Stomach (tissue), 9 donors: ENCODE results near the gene ZC3H12D. TPM values are rescaled to one million over a fixed set of nuclear protein-coding genes. Genes with fewer than 3 reads are reported as not detected.

ENCODE experiments used
- DNase-seq, 2 donors: peaks; one replicate each; pipeline versions ENCODE4 v3.0.0 to v3.0.0-alpha.2; 2013 to 2019
- H3K27ac ChIP-seq, 5 donors: fragments of 200-600 bp in 4 of 5; sonication (generic) in 4 of 5; one replicate each; pipeline ENCODE4 v1.5.1; 2013 to 2019; ENCODE audit warnings: mild to moderate bottlenecking in 1 of 5, moderate library complexity in 1 of 5
- H3K27me3 ChIP-seq, 3 donors: fragments of 200-600 bp; sonication (generic); one replicate each; pipeline ENCODE4 v1.5.1; 2017 to 2019; ENCODE audit warnings: mixed run types in 1 of 3
- H3K36me3 ChIP-seq, 4 donors: fragments of 200-600 bp; sonication (generic); 1 replicate in 3 of 4; 2 replicates in 1 of 4; pipeline ENCODE4 v1.5.1; 2016 to 2019
- H3K4me1 ChIP-seq, 4 donors: fragments of 200-600 bp; sonication (generic); one replicate each; pipeline ENCODE4 v1.5.1; 2016 to 2019
- H3K4me3 ChIP-seq, 4 donors: fragments of 200-600 bp; sonication (generic) in 3 of 4; one replicate each; pipeline ENCODE4 v1.5.1; 2016 to 2019; ENCODE audit warnings: mild to moderate bottlenecking in 1 of 4
- H3K9me3 ChIP-seq, 4 donors: fragments of 200-600 bp; sonication (generic); one replicate each; pipeline ENCODE4 v1.5.1; 2016 to 2019
- CTCF ChIP-seq, 7 experiments: fragments of 450-650 bp in 4 of 7; fragments of 200-600 bp in 3 of 7; sonication (generic) in 3 of 7; IDR thresholded peaks; one replicate each; pipeline ENCODE4 v1.5.1; 2016 to 2019; ENCODE audit warnings: antibody characterized with exemption in 7 of 7, control low read depth in 2 of 7, mild to moderate bottlenecking in 1 of 7
- EP300 ChIP-seq: sonication (generic); formaldehyde crosslinking; IDR thresholded peaks from one replicate; pipeline ENCODE4 v1.6.1; 2017; ENCODE audit warnings: antibody characterized with exemption
- POLR2A ChIP-seq, 4 donors: fragments of 450-650 bp; IDR thresholded peaks; one replicate each; pipeline ENCODE4 v1.6.1; 2016; ENCODE audit warnings: antibody characterized with exemption in 4 of 4, control low read depth in 2 of 4, mild to moderate bottlenecking in 1 of 4, moderate library complexity in 1 of 4
- POLR2AphosphoS5 ChIP-seq, 3 donors: sonication (generic); formaldehyde crosslinking; IDR thresholded peaks; one replicate each; pipeline ENCODE4 v1.6.1; 2016; ENCODE audit warnings: antibody characterized with exemption in 3 of 3
- WGBS, 5 donors: extraction: QIAGEN DNeasy Blood & Tissue Kit in 3 of 5; methylation state at CpG; one replicate each; pipeline versions ENCODE4 v1.1.5 to v1.1.7; 2013 to 2018; 5-methylcytosine and 5-hydroxymethylcytosine counted together
- intact Hi-C: fragments of 100-400 bp; cut with DNase I; formaldehyde crosslinking; loops from one replicate; pipeline ENCODE4 v1.15.1; 2023; ENCODE audit warnings: low total_unique reads
- polyA plus RNA-seq, 3 donors: library from polyadenylated mRNA; stranded (reverse); fragments of 200-250 nt; gene quantifications; one replicate each; pipeline ENCODE4 v1.2.3, GENCODE V29; 2013
- total RNA-seq, 5 donors: library from RNA; depleted of rRNA; stranded (reverse); fragments of >200 nt; gene quantifications; one replicate each; pipeline versions ENCODE4 v1.1.0 to v1.2.3, GENCODE V29; 2014 to 2016
- donor health status: healthy with polysubstance abuse.
- donor health status: Bipolar disorder and iron deficiency.
- donor health status: healthy.

ZC3H12D gene
- total and polyA plus RNA-seq, 8 donors: 0.31 to 2.2 (median 0.85) TPM; not detected in 3

GRCh38 chr6:149414009-149414408 lies 70.8 kb downstream of the ZC3H12D start:
- no peak for DNase-seq
- WGBS, 5 donors: 70 to 99% (median 83%) methylated on average over 4 of the region's 4 CpGs
- Histone ChIP-seq H3K27ac (no peak overlapping the region), H3K27me3 (no peaks in the 10 kb centered on the region), H3K9me3 (no peaks in the 10 kb centered on the region), H3K36me3 (peaks cover 7 to 22% (median 21%) of the 10 kb centered on the region in 4 donors), H3K4me3 (no peak overlapping the region), H3K4me1 (no peaks in the 10 kb centered on the region)
- intact Hi-C loops: no loop called here
- TF ChIP-seq POLR2A (IDR thresholded peaks at IDR 0.05): no peak
- no peak for TF ChIP-seq EP300

- Histone ChIP-seq H3K4me3 (no peak overlapping the region), H3K9me3 (no peaks in the 10 kb centered on the region), H3K4me1 (no peaks in the 10 kb centered on the region), H3K27ac (no peak overlapping the region), H3K36me3 (peaks cover 7 to 35% (median 32%) of the 10 kb centered on the region in 4 donors), H3K27me3 (no peaks in the 10 kb centered on the region)
- intact Hi-C loops: no loop called here
- TF ChIP-seq EP300 (no peak), POLR2AphosphoS5 (IDR thresholded peaks at IDR 0.05) (no peak), POLR2A (IDR thresholded peaks at IDR 0.05) (no peak), CTCF (IDR thresholded peaks at IDR 0.05) (no peak)
- DNase-seq: no peak
Measured at GRCh38 chr6:149410557-149410956, 74.3 kb downstream of the ZC3H12D start.

GRCh38 chr6:149409617-149410016 lies 75.2 kb downstream of the ZC3H12D start:
- TF ChIP-seq POLR2A (IDR thresholded peaks at IDR 0.05): no peak
- no peak for TF ChIP-seq POLR2AphosphoS5 (IDR thresholded peaks at IDR 0.05)
- no peak for TF ChIP-seq CTCF (IDR thresholded peaks at IDR 0.05)
- TF ChIP-seq EP300: no peak
- H3K4me1 ChIP-seq: no peaks in the 10 kb centered on the region
- no peaks in the 10 kb centered on the region for H3K9me3 ChIP-seq
- H3K36me3 ChIP-seq: peaks cover 7 to 44% (median 36%) of the 10 kb centered on the region in 4 donors
- no peaks in the 10 kb centered on the region for H3K27me3 ChIP-seq
- 91 to 97% (median 93%) methylated on average over 3 of the region's 3 CpGs for WGBS, 5 donors
- intact Hi-C loops: no loop called here
- DNase-seq: no peak
- no peak overlapping the region for H3K4me3 ChIP-seq
- no peak overlapping the region for H3K27ac ChIP-seq

GRCh38 chr6:149405823-149406765 lies 78.7 kb downstream of the ZC3H12D start:
- 79 to 90% (median 86%) methylated on average over 5 of the region's 5 CpGs for WGBS, 5 donors
- Histone ChIP-seq H3K9me3 (no peaks in the 10 kb centered on the region), H3K27me3 (no peaks in the 10 kb centered on the region), H3K27ac (no peak overlapping the region), H3K4me3 (no peak overlapping the region), H3K4me1 (no peaks in the 10 kb centered on the region), H3K36me3 (peaks cover 7 to 65% (median 50%) of the 10 kb centered on the region in 4 donors)
- intact Hi-C loops: no loop called here
- no peak for DNase-seq
- no peak for TF ChIP-seq CTCF (IDR thresholded peaks at IDR 0.05)
- TF ChIP-seq EP300: no peak
- no peak for TF ChIP-seq POLR2A (IDR thresholded peaks at IDR 0.05)
- no peak for TF ChIP-seq POLR2AphosphoS5 (IDR thresholded peaks at IDR 0.05)

- TF ChIP-seq CTCF (IDR thresholded peaks at IDR 0.05): no peak
- no peak for TF ChIP-seq POLR2A (IDR thresholded peaks at IDR 0.05)
- TF ChIP-seq EP300: no peak
- no peak for TF ChIP-seq POLR2AphosphoS5 (IDR thresholded peaks at IDR 0.05)
- intact Hi-C loops: no loop called here
- no peaks in the 10 kb centered on the region for H3K4me1 ChIP-seq
- peaks cover 8 to 65% (median 51%) of the 10 kb centered on the region in 4 donors for H3K36me3 ChIP-seq
- WGBS, 5 donors: 96 to 100% (median 98%) methylated on average over 3 of the region's 3 CpGs
- H3K9me3 ChIP-seq: no peaks in the 10 kb centered on the region
- H3K4me3 ChIP-seq: no peak overlapping the region
- DNase-seq: no peak
- H3K27ac ChIP-seq: no peak overlapping the region
- H3K27me3 ChIP-seq: no peaks in the 10 kb centered on the region
Measured at GRCh38 chr6:149403534-149403933, 81.3 kb downstream of the ZC3H12D start.
